T-helper 1 cell (primary cell): Measurements from ENCODE around the gene FOXE1.

Experiments used
- DNase-seq, 5 donors: peaks; one replicate each; pipeline ENCODE4 v3.0.0-alpha.2; 2012 to 2020

Gene FOXE1

GRCh38 chr9:97848480-97849237 lies 4.4 kb upstream of the FOXE1 start:
- peak in 1 of 5 donors; percentile 15 for DNase-seq

GRCh38 chr9:97849980-97850379 lies 3.0 kb upstream of the FOXE1 start:
- no peak for DNase-seq

- DNase-seq: no peak
These were observed 2.1 kb upstream of the FOXE1 start for GRCh38 chr9:97850746-97851445.

- DNase-seq: no peak
These were observed 1.6 kb upstream of the FOXE1 start for GRCh38 chr9:97851446-97851883.

GRCh38 chr9:97852001-97852398 lies 1.0 kb upstream of the FOXE1 start:
- no peak for DNase-seq

GRCh38 chr9:97852399-97853055 lies 499 bp upstream of the FOXE1 start:
- DNase-seq: no peak

- peak in 3 of 5 donors; percentile 33 to 76 (median 42) for DNase-seq
These were observed 1.0 kb downstream of the FOXE1 start for GRCh38 chr9:97853844-97854695.

- no peak for DNase-seq
These were observed 1.9 kb downstream of the FOXE1 start for GRCh38 chr9:97854696-97855485.

- DNase-seq: no peak
These were observed 2.5 kb downstream of the FOXE1 start for GRCh38 chr9:97855486-97855875.

- DNase-seq: no peak
These were observed 2.9 kb downstream of the FOXE1 start for GRCh38 chr9:97855899-97856298.

GRCh38 chr9:97856857-97857605 lies 4.0 kb downstream of the FOXE1 start:
- no peak for DNase-seq

GRCh38 chr9:97857606-97858392 lies 4.8 kb downstream of the FOXE1 start:
- no peak for DNase-seq

GRCh38 chr9:97858393-97858713 lies 5.3 kb downstream of the FOXE1 start:
- DNase-seq: no peak

GRCh38 chr9:97858826-97859225 lies 5.8 kb downstream of the FOXE1 start:
- no peak for DNase-seq

GRCh38 chr9:97859346-97859745 lies 6.3 kb downstream of the FOXE1 start:
- DNase-seq: no peak

GRCh38 chr9:97860451-97861147 lies 7.6 kb downstream of the FOXE1 start:
- no peak for DNase-seq

GRCh38 chr9:97861148-97861475 lies 8.1 kb downstream of the FOXE1 start:
- no peak for DNase-seq

- DNase-seq: no peak
These were observed 10.3 kb downstream of the FOXE1 start for GRCh38 chr9:97863314-97863713.

- DNase-seq: no peak
These were observed 11.4 kb downstream of the FOXE1 start for GRCh38 chr9:97864396-97864795.

GRCh38 chr9:97866300-97866699 lies 13.3 kb downstream of the FOXE1 start:
- no peak for DNase-seq
